Fibroblast of villous mesenchyme (primary cell): ENCODE results near the gene NRROS. TPM values are rescaled to one million over a fixed set of nuclear protein-coding genes. Genes with fewer than 3 reads are reported as not detected.
A peak's percentile ranks its signal among the peaks of the same experiment; 100 is the strongest.
"Not testable (repeated sequence)": the region's sequence is repeated elsewhere in the genome, so short reads cannot be mapped to it uniquely, and the experiment has no call there.

Experiments
- DNase-seq: peaks from one replicate; pipeline ENCODE4 v3.0.0-alpha.2; 2010; ENCODE audit warnings: low read depth
- H3K4me3 ChIP-seq: 2 replicates; pipeline ENCODE4 v1.5.1; 2011; ENCODE audit warnings: low read depth, mild to moderate bottlenecking, low read length
- CTCF ChIP-seq: IDR thresholded peaks from 2 replicates; pipeline ENCODE4 v1.5.1; 2012; ENCODE audit warnings: low read depth, mild to moderate bottlenecking, low read length; ENCODE audit not compliant: insufficient read depth
- total RNA-seq: library from RNA; depleted of rRNA; stranded (reverse); fragments of >200 nt; gene quantifications from 2 replicates; pipeline ENCODE4 v1.2.3, GENCODE V29; 2012

NRROS gene
- total RNA-seq, 1 donor: under 0.01 TPM

GRCh38 chr3:196603683-196604082 is 35.8 kb upstream of the NRROS start:
- TF ChIP-seq CTCF: no peak
- no peak for DNase-seq
- no peak overlapping the region for H3K4me3 ChIP-seq

- no peak overlapping the region for H3K4me3 ChIP-seq
- TF ChIP-seq CTCF: no peak
- DNase-seq: no peak
These were observed 34.9 kb upstream of the NRROS start for GRCh38 chr3:196604548-196604947.

- no peak for TF ChIP-seq CTCF
- DNase-seq: no peak
- no peak overlapping the region for H3K4me3 ChIP-seq
These were observed 30.8 kb upstream of the NRROS start for GRCh38 chr3:196608693-196609092.

GRCh38 chr3:196609343-196609775 is 30.1 kb upstream of the NRROS start:
- TF ChIP-seq CTCF: peak; percentile 87
- peak; percentile 82 for DNase-seq
- no peak overlapping the region for H3K4me3 ChIP-seq

- no peak for TF ChIP-seq CTCF
- no peak overlapping the region for H3K4me3 ChIP-seq
- no peak for DNase-seq
These were observed 29.5 kb upstream of the NRROS start for GRCh38 chr3:196609805-196610515.

- TF ChIP-seq CTCF: no peak
- DNase-seq: no peak
- no peak overlapping the region for H3K4me3 ChIP-seq
These were observed 27.6 kb upstream of the NRROS start for GRCh38 chr3:196611761-196612483.

- not testable (repeated sequence) for H3K4me3 ChIP-seq, DNase-seq
These were observed 24.3 kb upstream of the NRROS start for GRCh38 chr3:196615234-196615633.
